Measurements from ENCODE around the gene LMO7. TPM values are rescaled to one million over a fixed set of nuclear protein-coding genes. Genes with fewer than 3 reads are reported as not detected.

LMO7 gene
- total and polyA plus RNA-seq, 2 of the 8 experiments (the other 6 are each of a cell fraction or from before 2014, with no cell fraction given), result 8.1 to 28.3 TPM

DNA sequence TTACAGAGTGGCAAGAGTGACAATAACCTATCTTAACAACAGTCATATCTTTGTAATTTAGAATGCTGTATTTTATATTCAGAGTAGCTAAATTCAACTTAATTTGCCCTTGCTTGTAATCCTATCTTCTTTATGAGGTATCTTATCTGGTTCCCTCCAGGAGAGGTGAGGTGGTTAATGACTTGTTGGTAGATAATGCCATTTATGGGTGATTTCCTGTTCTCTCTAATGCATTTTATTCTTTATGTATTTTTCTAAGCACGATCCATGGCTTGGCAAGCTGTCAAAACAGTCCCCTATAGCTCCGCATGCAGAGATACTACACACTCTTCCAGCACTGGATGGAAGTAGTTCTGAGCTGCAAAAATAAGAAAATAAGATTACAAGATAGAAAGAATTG lies 267.9 kb downstream of the LMO7 start (continued):
- no peak for TF ChIP-seq TAF1 (IDR thresholded peaks at IDR 0.05; ENCODE audit: low read depth, low read length)
